SIG-M5 (cell line): ENCODE measurements around the gene DMBX1.

Experiments used
- DNase-seq: peaks from one replicate; lab custom pipeline; 2025; lab: John Stamatoyannopoulos, UW

The DMBX1 gene

DNA sequence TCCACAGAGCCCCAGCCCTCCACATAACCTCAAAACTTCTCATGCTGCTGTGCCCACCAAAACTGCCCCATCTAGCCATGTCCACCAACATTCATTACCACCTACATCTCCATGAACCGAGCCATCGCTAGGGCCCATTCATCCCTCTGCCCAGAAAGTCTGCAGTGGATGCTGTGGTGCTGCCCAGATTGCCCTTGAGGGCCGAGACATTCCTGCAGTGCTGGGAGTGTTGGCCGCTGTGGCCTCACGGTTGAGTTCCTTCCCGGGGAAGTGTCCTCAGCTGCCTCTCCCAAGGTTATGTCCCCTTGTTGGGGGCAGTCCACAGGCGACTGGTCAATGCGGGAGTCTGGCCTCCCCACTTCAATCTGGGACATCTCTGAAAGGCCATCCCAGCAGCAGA is 30.3 kb upstream of the DMBX1 start:
- DNase-seq = no peak

DNA sequence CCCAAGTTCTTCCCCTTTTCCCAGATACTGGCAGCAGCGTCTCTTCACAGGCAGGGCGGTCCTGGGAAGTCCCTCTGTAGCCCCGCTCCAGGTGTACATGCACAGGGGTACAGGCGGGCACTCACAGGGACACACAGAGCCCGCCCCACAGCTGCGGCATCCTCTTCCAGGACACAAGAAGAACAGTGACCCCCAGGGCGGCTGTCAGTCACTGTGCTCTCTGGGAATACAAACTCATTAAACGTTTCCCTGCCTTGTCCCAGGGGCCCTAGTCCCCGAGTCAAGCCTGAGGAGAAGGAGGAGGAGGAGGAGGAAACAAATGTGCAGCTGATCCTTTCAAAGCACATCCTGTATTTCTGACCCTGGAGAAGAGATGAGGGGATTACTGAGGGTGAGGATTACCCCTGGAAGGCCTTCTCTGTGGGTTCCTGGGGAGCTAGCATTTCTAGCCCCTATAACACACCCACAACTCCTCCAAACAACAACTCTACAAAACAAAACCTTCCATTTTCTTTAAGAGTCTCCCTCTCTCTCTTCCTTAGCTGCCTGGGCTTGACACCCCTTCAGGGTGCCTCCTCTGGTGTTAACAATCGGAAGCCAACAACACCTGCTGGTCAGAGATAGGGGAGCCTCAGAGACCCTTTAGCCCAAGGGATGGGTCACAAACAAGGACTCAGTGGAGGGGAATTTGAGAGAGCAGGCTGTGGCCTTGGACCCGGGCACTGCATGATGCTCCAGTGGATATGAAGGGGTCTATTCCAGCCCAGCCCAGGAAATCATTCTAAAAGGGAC is 28.4 kb upstream of the DMBX1 start:
- no peak for DNase-seq

- no peak for DNase-seq
Measured at GRCh38 chr1:46461809-46462448, 27.7 kb upstream of the DMBX1 start.

DNA sequence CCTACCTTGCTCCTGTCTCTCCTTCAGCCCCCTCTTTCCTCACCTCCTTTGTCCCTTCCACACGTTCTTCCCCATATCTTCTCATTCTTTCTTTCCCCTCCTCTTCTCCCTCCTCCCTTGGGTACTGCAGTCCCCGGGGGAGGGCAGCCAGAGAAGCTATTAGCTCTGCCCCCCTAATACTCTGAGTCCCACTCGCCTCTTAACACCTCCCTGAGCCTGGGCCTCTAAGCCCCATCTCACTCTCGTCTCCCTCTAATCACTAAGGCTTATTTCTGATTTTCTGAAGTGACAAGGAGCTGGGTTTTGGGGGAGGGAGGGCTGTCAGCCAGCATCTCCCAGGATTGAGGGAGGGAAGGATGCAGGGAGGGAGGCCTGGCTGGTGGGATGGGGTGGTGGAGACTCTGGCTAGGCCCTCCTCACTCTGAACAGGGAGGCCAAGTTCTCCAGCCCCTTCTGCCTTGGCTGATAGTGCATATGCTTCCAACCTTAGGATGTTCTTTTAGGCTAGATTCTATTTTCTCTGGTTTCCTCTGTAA is 25.6 kb upstream of the DMBX1 start:
- no peak for DNase-seq

DNA sequence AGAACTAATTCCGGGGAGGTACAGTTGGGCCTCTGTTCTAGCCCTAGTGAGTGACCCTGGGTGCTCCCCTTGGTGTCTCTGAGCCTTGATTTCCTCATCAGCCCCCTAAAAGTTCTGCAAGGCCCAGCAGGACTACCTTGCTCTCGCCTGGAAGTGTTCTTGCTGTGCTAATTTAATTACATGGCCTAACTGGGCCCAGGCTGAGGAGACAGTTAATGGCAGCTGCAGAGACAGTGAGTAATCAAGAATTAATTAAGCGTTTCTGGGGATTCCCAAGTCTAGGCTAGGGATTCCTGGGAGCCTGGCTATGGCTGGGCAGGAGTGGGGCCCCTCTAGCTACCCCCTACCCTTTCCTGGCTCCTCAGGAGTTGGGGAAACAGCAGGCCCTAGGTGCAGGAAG is 24.7 kb upstream of the DMBX1 start:
- no peak for DNase-seq

- DNase-seq = no peak
Measured at GRCh38 chr1:46465981-46466476, 23.6 kb upstream of the DMBX1 start.

DNA sequence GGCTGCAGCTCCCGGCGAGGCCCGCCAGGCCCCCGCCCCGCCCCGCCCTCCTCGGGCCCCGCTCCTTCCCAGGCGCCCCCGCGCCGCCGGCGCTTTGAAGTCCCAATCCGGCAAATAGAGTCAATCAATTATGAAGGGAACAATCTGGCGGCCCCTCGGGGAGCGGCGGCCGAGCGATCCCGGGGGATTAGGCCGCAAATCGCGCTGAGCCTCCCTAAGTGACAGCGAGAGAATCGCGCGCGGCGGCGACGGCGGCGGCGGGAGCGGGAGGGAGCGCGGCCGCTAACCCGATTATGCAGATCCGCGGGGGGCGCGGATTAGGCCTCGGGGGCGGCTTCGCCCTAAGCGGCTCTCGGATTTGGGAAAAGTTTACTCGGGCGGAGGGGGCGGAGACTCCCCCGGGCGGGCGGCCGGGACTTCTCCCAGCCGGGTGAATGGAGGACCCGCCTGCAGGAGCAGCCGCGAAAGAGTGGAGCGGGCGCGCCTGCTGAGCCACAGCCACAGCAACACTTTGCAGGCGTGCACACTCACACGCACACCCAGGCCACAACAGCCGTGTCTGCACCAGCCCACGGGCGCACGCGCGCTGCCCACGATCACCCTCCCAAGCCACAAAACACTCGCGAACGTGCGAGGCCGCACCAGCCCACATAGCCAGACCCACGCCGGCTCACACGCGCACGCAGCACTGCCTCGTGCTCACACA is 23.0 kb upstream of the DMBX1 start:
- no peak for DNase-seq

DNA sequence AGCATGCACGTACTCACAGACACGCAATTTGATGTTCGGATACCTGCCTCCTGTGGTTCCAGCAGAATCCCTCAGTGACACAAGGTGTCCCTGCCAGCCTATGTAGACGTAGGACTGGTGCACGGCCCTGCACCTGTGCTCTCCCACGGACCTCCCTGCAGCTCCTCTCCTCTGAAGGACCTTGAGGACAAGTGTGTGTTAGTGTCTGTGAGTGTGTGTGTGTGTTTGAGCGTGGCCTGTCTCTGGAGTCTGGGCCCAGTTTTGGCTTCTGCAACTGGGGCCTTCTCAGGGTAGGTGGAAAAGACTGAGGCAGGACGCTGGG is 22.5 kb upstream of the DMBX1 start:
- DNase-seq = no peak

DNA sequence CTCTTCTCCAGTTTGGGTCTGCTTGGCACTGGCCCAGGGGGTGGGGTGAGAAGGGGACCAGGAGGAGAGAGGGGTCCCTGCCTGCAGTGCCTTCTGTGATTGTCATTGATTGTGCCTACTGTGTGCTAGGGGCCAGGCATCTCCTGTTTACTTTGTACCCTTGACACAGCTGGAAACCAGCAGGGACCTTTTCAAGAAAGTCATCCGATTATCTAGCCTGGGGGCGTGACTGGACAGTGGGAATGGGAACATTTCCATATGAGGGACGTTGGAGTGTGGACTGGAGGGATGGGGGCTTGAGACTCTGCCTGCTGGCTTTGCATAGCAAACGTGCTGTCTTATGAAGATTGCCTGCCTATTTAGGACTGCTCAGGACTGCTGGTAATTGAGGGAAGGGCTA is 19.8 kb upstream of the DMBX1 start:
- no peak for DNase-seq

DNA sequence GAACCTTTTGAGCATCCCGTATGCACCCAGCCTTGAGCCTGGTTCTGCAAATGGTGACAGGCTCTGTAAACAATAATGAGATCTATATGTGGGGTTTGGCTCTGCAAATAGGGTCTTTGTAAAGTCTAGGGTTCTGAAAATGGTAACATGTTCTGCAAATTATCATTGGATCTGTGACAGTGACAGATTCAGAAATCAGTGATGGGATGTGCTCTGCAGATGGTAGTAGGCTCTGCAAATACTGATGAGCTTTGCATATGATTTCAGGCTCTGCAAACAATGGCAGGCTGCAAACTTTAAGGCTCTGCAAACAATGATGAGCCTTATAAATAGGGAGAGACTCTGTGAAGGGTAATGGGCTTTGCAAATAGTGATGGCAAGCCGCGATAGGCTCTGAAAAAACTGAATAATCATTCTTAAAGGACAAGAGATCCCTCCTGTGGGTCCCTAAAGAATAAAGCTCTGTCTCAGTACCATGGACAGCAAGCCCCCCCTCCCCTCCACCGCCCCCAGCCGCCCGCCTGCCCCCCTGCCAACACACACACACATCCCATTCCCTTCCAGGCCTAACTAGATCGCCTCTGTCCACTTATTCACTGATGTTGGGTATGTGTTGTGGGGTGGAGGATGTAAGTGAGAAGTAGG is 17.7 kb upstream of the DMBX1 start:
- no peak for DNase-seq

- no peak for DNase-seq
Measured at GRCh38 chr1:46472498-46473181, 17.0 kb upstream of the DMBX1 start.

DNA sequence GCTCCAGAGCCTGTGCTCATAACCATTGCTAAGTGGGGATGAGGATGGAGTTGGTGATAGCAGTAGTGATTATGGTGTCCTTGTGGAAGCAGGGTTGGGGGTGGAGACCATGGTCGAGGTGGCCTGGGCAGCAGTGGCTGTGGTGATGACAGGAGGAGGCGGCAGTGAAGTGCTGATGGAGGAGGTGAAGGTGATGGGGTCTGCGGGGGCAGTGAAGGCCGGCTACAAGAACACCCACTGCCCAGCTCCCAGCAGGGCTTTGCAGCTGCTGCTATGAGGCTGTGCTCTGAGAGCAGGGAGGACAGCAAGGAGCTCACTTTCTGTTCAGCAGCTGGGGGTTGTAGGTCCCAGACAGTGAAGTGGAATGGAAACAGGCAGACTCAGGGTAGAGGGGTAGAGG is 15.6 kb upstream of the DMBX1 start:
- no peak for DNase-seq

DNA sequence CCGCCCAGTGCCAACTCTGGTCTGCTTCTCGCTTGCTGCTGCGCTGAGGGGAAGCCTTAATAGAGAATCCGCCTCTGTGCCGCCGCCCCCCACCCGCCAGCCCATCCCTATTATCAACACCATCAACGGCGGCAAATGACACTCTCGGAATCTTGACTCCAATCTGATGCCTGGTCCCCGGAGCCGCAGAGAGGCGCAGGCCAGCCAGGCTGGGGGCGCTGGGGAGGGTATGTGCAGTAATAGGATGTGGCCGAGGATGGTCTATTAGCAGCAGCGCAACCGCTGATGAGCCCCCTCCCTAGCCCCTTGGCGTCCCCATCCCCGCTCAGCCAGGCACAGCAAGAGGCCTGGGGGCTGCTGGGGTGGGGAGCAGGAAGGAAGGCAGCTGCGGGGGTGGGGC is 15.1 kb upstream of the DMBX1 start:
- no peak for DNase-seq

GRCh38 chr1:46476673-46477072 is 13.0 kb upstream of the DMBX1 start:
- no peak for DNase-seq

DNA sequence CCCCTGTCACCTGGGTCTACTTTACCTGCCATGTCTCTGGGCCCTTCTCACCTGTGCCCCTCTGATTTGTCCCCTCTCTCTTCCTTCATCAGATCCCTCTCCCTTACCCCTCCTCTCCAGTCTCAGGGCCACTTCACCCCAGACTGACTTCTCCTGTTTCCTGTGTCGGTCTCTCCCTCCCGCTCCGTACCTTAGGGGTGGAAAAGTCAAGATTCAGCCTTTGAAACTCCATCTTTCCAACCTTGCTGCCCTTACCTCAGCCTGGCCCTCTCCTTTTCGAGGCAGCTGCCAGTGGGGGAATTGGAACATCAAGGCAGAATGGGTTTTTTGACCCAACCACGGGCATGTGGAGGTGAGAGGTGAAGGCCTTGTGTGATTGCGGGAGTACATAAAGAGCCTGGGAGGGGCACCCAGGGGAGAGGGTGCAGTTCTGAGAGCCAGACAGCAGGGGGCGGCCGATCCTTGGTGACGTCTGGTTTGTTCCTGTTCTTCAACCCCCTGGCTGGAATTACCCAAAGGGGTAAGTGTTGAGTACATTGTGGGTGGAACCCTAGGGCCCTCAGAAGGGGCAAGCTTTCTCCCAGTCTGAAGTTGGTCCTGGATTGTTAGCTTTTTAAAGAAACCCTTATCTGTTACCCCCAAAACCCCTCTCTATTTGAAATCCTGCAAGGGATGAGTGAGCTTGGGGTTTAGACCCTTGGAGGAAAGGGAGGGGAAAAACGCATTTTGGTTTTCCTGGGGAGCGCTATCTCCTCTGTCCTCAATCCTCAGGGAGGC is 12.3 kb upstream of the DMBX1 start:
- DNase-seq = no peak

- no peak for DNase-seq
Measured at GRCh38 chr1:46478721-46479485, 10.7 kb upstream of the DMBX1 start.

DNA sequence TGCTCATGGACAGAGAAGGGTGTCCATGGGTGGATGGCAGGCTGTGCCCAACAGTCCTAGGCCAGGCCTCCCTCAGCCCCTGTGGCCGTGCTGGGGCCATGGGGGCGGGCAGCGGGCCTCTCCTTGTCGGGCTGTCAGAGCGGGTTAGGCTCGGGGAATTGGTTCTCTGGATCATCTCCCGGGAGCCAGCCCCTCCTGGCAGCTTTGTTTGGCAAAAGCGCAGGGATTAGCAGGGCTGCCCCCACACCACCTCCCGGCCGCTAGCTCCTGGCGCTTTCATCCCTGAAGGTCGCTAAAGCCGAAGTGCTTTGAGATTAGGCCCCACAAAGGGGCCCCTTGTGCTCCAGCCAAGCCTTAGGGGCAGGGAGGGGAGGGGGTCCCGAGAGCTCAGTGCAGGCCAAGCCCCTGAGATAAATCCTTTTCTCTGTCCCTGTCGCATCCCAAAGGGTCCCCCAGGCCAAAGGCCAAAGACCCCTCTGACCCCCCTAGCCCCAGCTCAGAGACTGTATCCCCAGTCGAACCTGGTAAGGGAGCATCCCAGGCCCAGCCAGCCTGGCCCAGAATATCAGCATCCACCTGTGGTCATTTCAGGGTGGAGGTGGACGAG is 9.8 kb upstream of the DMBX1 start:
- DNase-seq = no peak

DNA sequence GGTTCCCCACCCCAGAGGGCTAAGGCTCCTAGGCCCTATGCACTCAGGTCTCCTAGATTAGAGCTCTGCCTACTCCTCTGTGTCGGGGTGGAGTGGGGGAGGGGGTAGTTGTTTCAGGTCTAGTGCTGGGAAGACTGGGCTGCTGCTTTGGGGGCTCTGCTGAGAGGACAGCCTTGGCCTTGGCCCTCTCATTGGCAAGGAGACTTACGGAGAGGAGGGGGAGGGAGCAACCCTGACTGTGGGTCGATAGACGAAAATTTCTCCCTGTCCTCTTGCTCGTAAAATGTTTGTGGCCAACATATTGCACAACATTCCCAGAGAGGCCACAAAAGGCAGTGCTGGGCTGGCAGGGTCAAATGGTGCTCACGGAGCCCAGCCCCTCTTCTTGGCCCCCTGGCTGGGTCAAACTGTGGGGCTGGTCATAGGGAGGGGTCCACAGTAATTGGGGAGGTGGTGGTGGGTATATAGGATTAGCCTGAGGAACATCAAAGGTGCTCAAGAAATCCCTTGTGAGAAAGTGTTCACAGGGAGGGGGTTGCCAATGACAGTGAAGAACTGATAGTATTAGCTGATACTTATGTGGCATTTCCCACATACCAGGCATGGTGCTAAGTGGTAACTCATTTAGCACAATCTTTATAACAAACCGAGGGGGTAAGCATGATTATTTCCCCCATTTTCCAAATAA is 8.5 kb upstream of the DMBX1 start:
- DNase-seq = no peak

DNA sequence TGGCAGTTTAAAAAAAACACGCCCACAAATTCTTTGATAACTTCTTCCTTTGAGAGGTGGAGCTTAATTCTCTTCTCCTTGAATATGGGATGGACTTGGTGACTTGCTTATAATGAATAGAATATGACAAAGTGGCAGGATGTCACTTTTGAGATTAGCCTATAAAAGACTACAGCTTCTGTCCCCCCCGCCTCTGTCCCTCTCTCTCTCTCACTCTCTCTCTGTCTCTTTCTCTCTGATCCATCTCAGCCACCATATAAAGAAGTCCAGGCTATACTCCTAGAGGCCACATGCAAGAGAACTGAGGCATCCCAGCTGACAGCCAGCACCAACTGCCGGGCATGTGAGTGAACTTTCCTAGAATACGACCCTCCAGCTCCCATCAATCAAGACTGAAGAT is 7.7 kb upstream of the DMBX1 start:
- no peak for DNase-seq
